Nephron progenitor cell (in vitro differentiated cells): ENCODE data around the gene BTN3A1.

Source experiments
- DNase-seq: peaks from one replicate; pipeline ENCODE4 v3.0.0; 2021
- H3K27ac Mint-ChIP-seq: 2 replicates; pipeline ENCODE4 v1.8.0; 2021; ENCODE audit warnings: mild to moderate bottlenecking, moderate library complexity, mixed read lengths
- H3K27me3 Mint-ChIP-seq: 2 replicates; pipeline ENCODE4 v1.8.0; 2021; ENCODE audit warnings: mild to moderate bottlenecking, low read depth, mixed read lengths; ENCODE audit not compliant: poor library complexity
- H3K36me3 Mint-ChIP-seq: 2 replicates; pipeline ENCODE4 v1.8.0; 2021; ENCODE audit warnings: low read depth, mixed read lengths
- H3K4me1 Mint-ChIP-seq: 2 replicates; pipeline ENCODE4 v1.8.0; 2021; ENCODE audit warnings: mixed read lengths
- H3K4me3 Mint-ChIP-seq: 2 replicates; pipeline ENCODE4 v1.8.0; 2021; ENCODE audit warnings: mild to moderate bottlenecking, moderate library complexity, mixed read lengths
- H3K9me3 Mint-ChIP-seq: 2 replicates; pipeline ENCODE4 v1.8.0; 2021; ENCODE audit warnings: mild to moderate bottlenecking, moderate library complexity, mixed read lengths
- TF ChIP-seq, protein P1 (sequence below): fragments of 200-600 bp; sonication (generic); IDR thresholded peaks from 2 replicates; pipeline ENCODE4 v1.5.0; 2021; ENCODE audit warnings: antibody characterized with exemption

Gene BTN3A1

GRCh38 chr6:26389349-26389894, 12.7 kb upstream of the BTN3A1 start:
- TF ChIP-seq, protein P1, sequence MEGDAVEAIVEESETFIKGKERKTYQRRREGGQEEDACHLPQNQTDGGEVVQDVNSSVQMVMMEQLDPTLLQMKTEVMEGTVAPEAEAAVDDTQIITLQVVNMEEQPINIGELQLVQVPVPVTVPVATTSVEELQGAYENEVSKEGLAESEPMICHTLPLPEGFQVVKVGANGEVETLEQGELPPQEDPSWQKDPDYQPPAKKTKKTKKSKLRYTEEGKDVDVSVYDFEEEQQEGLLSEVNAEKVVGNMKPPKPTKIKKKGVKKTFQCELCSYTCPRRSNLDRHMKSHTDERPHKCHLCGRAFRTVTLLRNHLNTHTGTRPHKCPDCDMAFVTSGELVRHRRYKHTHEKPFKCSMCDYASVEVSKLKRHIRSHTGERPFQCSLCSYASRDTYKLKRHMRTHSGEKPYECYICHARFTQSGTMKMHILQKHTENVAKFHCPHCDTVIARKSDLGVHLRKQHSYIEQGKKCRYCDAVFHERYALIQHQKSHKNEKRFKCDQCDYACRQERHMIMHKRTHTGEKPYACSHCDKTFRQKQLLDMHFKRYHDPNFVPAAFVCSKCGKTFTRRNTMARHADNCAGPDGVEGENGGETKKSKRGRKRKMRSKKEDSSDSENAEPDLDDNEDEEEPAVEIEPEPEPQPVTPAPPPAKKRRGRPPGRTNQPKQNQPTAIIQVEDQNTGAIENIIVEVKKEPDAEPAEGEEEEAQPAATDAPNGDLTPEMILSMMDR = no peak
- H3K36me3 Mint-ChIP-seq = peaks cover 72% of the 10 kb centered on the region
- H3K4me1 Mint-ChIP-seq = peaks cover 18% of the 10 kb centered on the region
- no peak overlapping the region for H3K4me3 Mint-ChIP-seq
- no peaks in the 10 kb centered on the region for H3K27me3 Mint-ChIP-seq
- H3K9me3 Mint-ChIP-seq = no peaks in the 10 kb centered on the region
- DNase-seq = no peak
- peak overlapping the region; percentile 9 for H3K27ac Mint-ChIP-seq

DNA sequence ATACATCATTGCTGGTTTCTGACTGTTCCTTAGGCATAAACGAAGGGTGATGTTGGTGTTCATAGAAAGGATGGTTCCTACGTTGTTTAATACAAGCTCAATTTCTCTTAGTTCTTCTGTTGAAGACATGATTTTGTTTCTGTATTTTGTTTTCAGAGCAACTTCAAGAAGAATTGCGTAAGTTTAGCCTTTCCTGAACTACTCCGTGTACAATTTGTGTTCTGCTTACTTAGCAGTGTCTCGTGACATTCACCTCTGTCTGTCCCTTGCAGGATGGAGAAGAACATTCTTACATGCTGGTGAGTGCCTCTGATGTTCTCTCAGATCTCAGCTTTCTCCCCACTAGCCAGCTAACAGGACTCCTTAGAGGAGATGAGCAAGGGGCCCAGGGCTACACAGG, 11.5 kb upstream of the BTN3A1 start:
- DNase-seq = no peak
- H3K4me1 Mint-ChIP-seq = peaks cover 10% of the 10 kb centered on the region
- H3K4me3 Mint-ChIP-seq = no peak overlapping the region
- no peaks in the 10 kb centered on the region for H3K27me3 Mint-ChIP-seq
- no peaks in the 10 kb centered on the region for H3K9me3 Mint-ChIP-seq
- no peak overlapping the region for H3K27ac Mint-ChIP-seq
- TF ChIP-seq, protein P1 = no peak
- peaks cover 66% of the 10 kb centered on the region for H3K36me3 Mint-ChIP-seq

- TF ChIP-seq, protein P1 = no peak
- H3K27me3 Mint-ChIP-seq = no peaks in the 10 kb centered on the region
- no peak overlapping the region for H3K27ac Mint-ChIP-seq
- no peaks in the 10 kb centered on the region for H3K9me3 Mint-ChIP-seq
- H3K36me3 Mint-ChIP-seq = peaks cover 49% of the 10 kb centered on the region
- DNase-seq = no peak
- H3K4me3 Mint-ChIP-seq = no peak overlapping the region
- H3K4me1 Mint-ChIP-seq = peaks cover 2% of the 10 kb centered on the region
Observed at GRCh38 chr6:26392932-26393636, 9.0 kb upstream of the BTN3A1 start.

GRCh38 chr6:26394289-26394688, 7.8 kb upstream of the BTN3A1 start:
- H3K36me3 Mint-ChIP-seq = peaks cover 37% of the 10 kb centered on the region
- H3K27ac Mint-ChIP-seq = no peak overlapping the region
- no peaks in the 10 kb centered on the region for H3K4me1 Mint-ChIP-seq
- H3K9me3 Mint-ChIP-seq = no peaks in the 10 kb centered on the region
- TF ChIP-seq, protein P1 = no peak
- no peak for DNase-seq
- no peaks in the 10 kb centered on the region for H3K27me3 Mint-ChIP-seq
- H3K4me3 Mint-ChIP-seq = no peak overlapping the region

DNA sequence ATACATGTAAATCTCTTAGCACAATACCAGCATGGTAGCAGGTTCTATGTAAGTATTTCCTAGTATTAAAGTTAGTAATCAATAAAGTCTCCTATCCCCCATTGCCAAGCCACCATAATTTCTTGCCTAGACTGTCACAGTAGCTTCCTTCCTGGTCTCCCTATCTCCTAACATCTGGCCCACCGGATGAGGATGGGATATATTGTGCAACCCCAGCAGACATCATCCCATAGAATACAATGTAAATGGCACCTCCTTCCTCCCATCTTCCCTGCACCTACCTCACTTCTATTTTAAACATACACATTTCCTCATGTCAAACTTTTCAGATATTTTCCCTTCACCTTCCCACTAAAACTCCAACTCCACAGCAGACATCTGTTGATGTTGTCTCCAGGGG, 3.5 kb upstream of the BTN3A1 start:
- TF ChIP-seq, protein P1 = no peak
- Mint-ChIP-seq H3K27me3 (no peaks in the 10 kb centered on the region), H3K4me1 (peaks cover 19% of the 10 kb centered on the region), H3K36me3 (no peaks in the 10 kb centered on the region), H3K4me3 (no peak overlapping the region), H3K27ac (no peak overlapping the region), H3K9me3 (no peaks in the 10 kb centered on the region)
- DNase-seq = no peak

- Mint-ChIP-seq H3K36me3 (peaks cover 3% of the 10 kb centered on the region), H3K27me3 (peaks cover 8% of the 10 kb centered on the region), H3K4me3 (no peak overlapping the region), H3K9me3 (no peaks in the 10 kb centered on the region), H3K4me1 (peaks cover 19% of the 10 kb centered on the region), H3K27ac (no peak overlapping the region)
- TF ChIP-seq, protein P1 = no peak
- DNase-seq = no peak
Observed at GRCh38 chr6:26400626-26401025, 1.4 kb upstream of the BTN3A1 start.
